Measurements from ENCODE around the gene NARS2.

NARS2 gene

DNA sequence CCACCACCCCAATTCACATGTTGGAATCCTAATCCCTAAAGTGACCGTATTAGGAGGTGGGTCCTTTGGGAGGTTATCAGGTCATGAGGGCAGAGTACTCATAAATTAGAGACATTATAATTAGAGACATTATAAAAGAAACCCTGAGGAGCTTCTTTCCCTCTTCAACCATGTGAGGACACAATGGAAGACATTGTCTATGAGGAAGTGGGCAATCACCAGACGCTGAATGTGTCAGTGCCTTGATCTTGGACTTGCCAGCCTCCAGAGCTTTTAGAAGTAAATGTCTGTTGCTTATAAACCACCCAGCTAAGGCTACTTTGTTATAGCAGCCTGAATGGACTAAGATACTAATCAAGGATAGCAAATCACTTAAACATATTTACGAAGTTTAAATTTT is 171.8 kb downstream of the NARS2 start:
- DNase-seq: no peak

DNA sequence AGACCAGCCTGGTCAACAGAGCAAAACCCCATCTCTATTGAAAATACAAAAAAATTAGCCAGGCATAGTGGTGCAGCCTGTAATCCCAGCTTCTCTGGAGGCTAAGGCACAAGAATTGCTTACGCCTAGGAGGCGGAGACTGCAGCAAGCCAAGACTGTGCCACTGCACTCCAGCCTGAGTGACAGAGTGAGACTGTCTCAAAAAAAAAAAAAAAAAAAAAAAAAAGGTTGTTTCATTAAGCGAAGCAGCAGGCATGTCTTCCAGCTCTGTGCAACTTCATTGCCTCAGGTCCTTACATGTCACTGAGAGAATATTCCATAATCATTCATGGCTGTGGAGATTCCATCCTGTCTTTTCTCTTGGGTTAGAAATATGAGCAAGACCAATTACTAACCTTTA is 174.0 kb downstream of the NARS2 start:
- DNase-seq: no peak

DNA sequence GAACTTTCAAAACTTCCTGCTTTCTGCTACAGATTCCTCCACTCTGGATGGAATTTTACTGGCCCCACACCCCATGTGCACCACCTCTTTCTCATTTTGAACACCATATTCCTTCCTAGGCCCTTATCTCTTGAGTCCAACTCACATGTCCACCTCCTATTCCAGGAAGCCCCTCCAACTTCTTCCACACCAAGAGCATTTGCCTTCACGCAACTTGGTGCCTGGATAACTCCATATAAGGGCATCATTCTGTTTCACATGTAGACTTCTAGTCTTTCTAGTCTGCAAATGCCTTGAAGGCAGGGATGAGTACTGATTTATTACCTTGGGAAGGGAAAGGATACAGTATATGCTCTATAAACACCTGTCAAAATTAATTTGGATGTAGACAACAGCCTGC is 174.5 kb downstream of the NARS2 start:
- DNase-seq: no peak

DNA sequence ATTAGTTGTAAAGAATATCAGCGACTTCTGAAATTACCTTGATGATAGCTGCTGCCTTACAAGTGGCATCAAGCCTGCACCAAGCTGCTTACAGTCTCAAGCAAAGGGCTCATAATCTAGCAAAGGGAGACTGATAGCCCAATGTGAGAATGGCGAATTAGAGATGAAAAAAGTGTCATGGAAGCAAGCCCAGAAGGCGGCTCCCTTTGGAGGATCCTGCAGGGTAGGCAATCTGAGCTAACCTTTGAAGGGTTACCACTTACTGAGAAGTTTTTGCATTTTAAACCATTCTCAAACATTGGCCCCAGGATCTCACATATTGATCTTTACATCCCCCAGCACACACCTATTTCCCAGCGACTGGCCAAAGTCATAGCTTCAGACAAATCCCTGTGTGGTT is 175.5 kb downstream of the NARS2 start:
- DNase-seq: no peak

DNA sequence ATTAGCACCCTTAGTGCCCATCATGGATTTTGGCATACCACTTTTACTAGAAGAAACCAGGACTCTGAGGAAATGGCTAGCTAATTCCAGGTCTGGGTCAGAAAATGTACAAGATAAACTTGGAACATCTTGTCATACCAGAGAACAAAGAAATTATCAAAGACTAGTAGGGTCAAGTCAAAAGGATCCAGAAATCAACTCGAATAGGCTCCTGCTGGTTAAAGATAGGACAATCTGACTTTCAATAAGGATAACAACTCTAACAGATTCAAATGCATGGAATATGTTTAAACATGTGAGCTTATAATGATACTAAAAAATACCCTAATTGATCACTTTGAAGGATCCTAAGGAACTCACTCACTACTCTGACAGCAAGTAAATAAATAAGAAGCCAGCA is 175.9 kb downstream of the NARS2 start:
- no peak for DNase-seq

DNA sequence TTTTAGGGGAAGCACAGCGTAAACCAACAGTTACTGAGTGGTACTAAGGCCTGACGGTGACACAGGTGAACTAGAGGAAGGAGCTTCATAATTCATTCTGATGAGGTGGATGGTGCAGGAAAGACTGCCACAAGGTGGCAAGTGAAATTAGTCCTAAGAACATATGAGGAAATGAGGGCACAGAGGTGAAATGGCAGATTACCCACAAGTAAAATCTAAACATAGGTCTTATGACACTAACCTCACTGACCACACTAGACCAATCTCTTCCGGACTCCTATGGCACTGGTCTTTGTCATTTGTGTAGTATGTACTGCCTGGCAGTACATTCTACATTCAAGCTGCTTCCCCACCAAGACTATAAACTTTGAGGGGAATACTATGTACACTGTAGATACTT is 177.3 kb downstream of the NARS2 start:
- DNase-seq: no peak

DNA sequence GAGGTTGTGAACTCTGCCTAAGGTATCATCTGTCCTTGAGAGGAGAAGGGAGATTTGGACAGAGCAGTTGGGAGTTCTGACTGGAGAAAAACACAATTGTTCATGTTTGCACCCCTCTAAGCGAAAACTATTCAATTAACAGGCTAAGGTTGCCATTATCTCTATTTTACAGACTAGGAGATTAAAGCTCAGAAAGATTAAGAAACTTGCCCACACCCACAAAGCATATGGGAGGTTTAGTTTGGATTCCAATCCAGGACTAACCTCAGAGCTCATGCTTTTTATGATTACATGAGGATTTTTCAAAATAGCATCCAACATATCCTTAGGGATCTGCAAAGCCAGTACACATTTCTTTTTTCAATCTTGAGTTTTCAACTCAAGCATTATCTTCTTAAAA is 179.1 kb downstream of the NARS2 start:
- DNase-seq: no peak

DNA sequence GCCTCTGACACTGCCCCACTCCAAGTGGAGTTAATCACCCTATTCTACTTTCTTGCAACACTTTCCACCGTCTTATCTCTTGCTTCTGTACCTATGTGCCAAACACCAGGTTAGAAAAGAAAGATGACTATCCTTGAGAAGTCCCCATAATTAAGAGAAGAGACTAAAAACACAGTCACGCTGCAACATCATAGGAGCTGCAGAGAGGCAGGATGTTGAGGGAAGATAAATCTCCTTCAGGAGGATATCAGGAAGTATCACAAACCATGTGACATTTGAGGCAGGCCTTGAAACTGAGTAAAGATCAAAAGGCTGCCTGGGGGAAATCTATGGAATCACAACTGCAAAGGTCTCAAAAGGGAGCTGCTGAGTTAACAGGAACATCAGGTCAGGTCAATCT is 181.8 kb downstream of the NARS2 start:
- DNase-seq: no peak

DNA sequence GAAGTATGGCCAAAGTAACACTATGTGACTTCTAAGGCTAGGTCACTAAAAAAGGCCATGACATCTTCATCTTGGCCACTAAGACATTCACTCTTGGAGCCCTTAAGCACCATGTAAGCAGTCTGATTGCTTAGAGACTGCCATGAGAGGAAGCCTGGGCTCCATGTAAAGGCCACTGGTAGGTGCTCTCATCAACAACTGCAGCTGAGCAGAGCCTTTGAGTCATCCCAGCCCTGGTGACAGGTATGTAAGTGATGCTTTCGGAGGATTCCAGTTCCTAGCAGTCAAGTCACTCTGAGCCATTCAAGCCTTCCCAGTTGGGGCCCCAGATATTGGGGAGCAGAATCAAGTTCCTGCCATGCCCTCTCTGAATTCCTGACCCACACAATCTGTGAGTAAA is 183.2 kb downstream of the NARS2 start:
- no peak for DNase-seq

DNA sequence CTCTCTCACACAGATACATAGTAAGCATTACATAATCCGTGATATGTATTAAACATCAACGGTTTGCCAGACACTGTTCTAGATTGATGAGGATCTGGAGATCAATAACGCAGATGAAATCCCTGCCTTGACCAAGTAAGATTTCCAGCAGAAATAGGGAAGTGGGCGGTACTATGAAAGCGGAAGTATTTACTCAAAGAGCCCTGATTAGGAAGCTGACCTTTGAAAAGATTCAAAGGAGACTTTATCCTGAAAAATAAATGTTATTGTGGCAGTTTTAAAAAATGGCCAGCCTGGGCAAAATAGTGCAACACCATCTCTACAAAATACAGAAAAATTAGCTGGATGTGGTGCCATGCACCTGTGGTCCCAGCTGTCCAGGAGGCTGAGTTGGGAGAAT is 183.9 kb downstream of the NARS2 start:
- DNase-seq: no peak

DNA sequence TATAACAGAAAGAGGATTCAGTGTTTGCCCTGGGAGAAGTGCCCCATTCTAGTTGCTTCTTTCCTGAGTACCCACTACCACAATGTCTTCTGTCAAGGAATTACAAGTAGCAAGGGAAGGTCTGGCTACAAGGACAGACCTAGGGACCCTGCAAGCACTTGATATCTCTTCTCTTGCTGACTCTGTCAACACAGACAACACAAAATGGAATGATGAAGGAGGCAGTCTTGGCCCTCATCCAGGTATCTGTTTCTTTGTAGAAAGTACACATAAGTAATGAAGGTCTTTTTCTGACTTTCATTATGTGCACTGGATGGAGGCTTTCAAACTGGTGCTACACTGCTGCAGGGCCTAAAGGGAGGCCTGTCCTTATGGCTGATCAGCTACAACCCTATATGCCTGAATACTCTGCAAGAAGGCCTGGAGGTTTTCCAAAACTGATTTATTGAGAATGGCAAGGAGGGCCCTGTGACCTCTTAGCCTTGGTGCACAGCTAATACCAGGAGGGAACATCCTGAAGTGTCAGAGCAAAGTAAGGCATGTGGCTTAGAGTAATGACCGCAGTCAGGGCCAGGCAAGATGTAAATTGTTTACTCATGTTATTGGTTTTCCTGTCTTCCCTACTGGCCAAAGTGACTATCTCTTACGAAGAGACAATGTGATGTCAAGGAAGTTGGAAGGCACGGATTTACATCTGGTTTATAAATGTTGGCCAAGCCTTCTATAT is 188.3 kb downstream of the NARS2 start:
- DNase-seq: no peak

Data from activated CD4-positive, alpha-beta T cell treated with anti-CD3 and anti-CD28 coated beads for 4 hours (primary cell).